Stomach (tissue), 9 donors: ENCODE data around the gene SEMA5A. TPM values are rescaled to one million over a fixed set of nuclear protein-coding genes. Genes with fewer than 3 reads are reported as not detected.

Experiments
- DNase-seq, 2 donors: peaks; one replicate each; pipeline versions ENCODE4 v3.0.0 to v3.0.0-alpha.2; 2013 to 2019
- H3K27ac ChIP-seq, 5 donors: fragments of 200-600 bp in 4 of 5; sonication (generic) in 4 of 5; one replicate each; pipeline ENCODE4 v1.5.1; 2013 to 2019; ENCODE audit warnings: mild to moderate bottlenecking in 1 of 5, moderate library complexity in 1 of 5
- H3K27me3 ChIP-seq, 3 donors: fragments of 200-600 bp; sonication (generic); one replicate each; pipeline ENCODE4 v1.5.1; 2017 to 2019; ENCODE audit warnings: mixed run types in 1 of 3
- H3K36me3 ChIP-seq, 4 donors: fragments of 200-600 bp; sonication (generic); 1 replicate in 3 of 4; 2 replicates in 1 of 4; pipeline ENCODE4 v1.5.1; 2016 to 2019
- H3K4me1 ChIP-seq, 4 donors: fragments of 200-600 bp; sonication (generic); one replicate each; pipeline ENCODE4 v1.5.1; 2016 to 2019
- H3K4me3 ChIP-seq, 4 donors: fragments of 200-600 bp; sonication (generic) in 3 of 4; one replicate each; pipeline ENCODE4 v1.5.1; 2016 to 2019; ENCODE audit warnings: mild to moderate bottlenecking in 1 of 4
- H3K9me3 ChIP-seq, 4 donors: fragments of 200-600 bp; sonication (generic); one replicate each; pipeline ENCODE4 v1.5.1; 2016 to 2019
- EP300 ChIP-seq: sonication (generic); formaldehyde crosslinking; IDR thresholded peaks from one replicate; pipeline ENCODE4 v1.6.1; 2017; ENCODE audit warnings: antibody characterized with exemption
- POLR2A ChIP-seq, 4 donors: fragments of 450-650 bp; IDR thresholded peaks; one replicate each; pipeline ENCODE4 v1.6.1; 2016; ENCODE audit warnings: antibody characterized with exemption in 4 of 4, control low read depth in 2 of 4, mild to moderate bottlenecking in 1 of 4, moderate library complexity in 1 of 4
- POLR2AphosphoS5 ChIP-seq, 3 donors: sonication (generic); formaldehyde crosslinking; IDR thresholded peaks; one replicate each; pipeline ENCODE4 v1.6.1; 2016; ENCODE audit warnings: antibody characterized with exemption in 3 of 3
- WGBS, 5 donors: extraction: QIAGEN DNeasy Blood & Tissue Kit in 3 of 5; methylation state at CpG; one replicate each; pipeline versions ENCODE4 v1.1.5 to v1.1.7; 2013 to 2018; 5-methylcytosine and 5-hydroxymethylcytosine counted together
- intact Hi-C: fragments of 100-400 bp; cut with DNase I; formaldehyde crosslinking; loops from one replicate; pipeline ENCODE4 v1.15.1; 2023; ENCODE audit warnings: low total_unique reads
- polyA plus RNA-seq, 3 donors: library from polyadenylated mRNA; stranded (reverse); fragments of 200-250 nt; gene quantifications; one replicate each; pipeline ENCODE4 v1.2.3, GENCODE V29; 2013
- total RNA-seq, 5 donors: library from RNA; depleted of rRNA; stranded (reverse); fragments of >200 nt; gene quantifications; one replicate each; pipeline versions ENCODE4 v1.1.0 to v1.2.3, GENCODE V29; 2014 to 2016
- TF ChIP-seq, protein P1 (sequence below), 7 experiments: fragments of 450-650 bp in 4 of 7; fragments of 200-600 bp in 3 of 7; sonication (generic) in 3 of 7; IDR thresholded peaks; one replicate each; pipeline ENCODE4 v1.5.1; 2016 to 2019; ENCODE audit warnings: antibody characterized with exemption in 7 of 7, control low read depth in 2 of 7, mild to moderate bottlenecking in 1 of 7
- donor health status: healthy with polysubstance abuse.
- donor health status: Bipolar disorder and iron deficiency.
- donor health status: healthy.

Gene SEMA5A
- total and polyA plus RNA-seq, 8 donors = 0.62 to 26.4 (median 3.2) TPM

DNA sequence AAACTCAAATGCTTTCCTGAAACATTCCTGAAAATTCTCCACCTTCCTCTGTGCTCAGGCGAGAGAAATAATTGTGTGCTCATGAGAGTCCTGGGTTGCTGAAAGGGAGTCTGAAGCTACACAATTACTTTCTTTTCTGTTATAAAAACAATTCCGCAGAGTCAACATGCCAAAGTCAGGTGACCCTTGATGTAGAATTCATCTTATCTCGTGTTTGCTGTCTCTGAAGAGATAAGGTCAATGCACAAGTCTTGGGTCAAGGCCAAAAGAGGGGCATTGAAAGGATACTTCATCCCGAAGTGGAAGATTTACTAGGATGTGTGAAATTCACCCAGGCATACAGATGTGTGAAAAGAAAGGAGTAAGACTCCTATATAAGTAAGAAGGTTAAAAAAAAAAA lies 493.5 kb downstream of the SEMA5A start:
- Histone ChIP-seq H3K36me3 (peaks cover 0 to 3% (median 0%) of the 10 kb centered on the region in 4 donors), H3K27ac (no peak overlapping the region), H3K27me3 (no peaks in the 10 kb centered on the region), H3K9me3 (no peaks in the 10 kb centered on the region), H3K4me1 (no peaks in the 10 kb centered on the region), H3K4me3 (no peak overlapping the region)
- no peak for DNase-seq
- 32 to 43% (median 36%) methylated on average over 4 of the region's 4 CpGs for WGBS, 5 donors
- intact Hi-C loops = no loop called here
- TF ChIP-seq POLR2AphosphoS5 (IDR thresholded peaks at IDR 0.05) (no peak), EP300 (no peak), POLR2A (IDR thresholded peaks at IDR 0.05) (no peak)
- TF ChIP-seq, protein P1, sequence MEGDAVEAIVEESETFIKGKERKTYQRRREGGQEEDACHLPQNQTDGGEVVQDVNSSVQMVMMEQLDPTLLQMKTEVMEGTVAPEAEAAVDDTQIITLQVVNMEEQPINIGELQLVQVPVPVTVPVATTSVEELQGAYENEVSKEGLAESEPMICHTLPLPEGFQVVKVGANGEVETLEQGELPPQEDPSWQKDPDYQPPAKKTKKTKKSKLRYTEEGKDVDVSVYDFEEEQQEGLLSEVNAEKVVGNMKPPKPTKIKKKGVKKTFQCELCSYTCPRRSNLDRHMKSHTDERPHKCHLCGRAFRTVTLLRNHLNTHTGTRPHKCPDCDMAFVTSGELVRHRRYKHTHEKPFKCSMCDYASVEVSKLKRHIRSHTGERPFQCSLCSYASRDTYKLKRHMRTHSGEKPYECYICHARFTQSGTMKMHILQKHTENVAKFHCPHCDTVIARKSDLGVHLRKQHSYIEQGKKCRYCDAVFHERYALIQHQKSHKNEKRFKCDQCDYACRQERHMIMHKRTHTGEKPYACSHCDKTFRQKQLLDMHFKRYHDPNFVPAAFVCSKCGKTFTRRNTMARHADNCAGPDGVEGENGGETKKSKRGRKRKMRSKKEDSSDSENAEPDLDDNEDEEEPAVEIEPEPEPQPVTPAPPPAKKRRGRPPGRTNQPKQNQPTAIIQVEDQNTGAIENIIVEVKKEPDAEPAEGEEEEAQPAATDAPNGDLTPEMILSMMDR (IDR thresholded peaks at IDR 0.05) = no peak

DNA sequence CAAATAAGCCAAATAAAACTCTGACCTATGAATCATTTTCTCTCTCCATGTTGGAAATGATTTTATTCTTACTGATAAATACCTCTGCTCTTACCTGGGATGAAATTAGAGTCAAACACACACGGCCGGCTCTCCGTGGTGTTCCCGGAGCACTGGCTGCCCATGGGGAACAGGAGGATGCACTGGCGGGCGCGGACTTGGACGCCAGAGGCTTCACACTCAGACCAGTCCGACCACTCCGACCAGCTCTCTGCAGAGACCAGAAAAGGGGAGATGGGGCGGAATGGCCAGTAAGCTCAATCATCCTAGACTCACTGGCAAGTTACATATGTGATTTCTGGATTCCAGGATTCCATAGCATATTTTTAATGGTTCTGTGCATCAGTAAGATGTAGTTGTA lies 494.1 kb downstream of the SEMA5A start:
- H3K27me3 ChIP-seq = no peaks in the 10 kb centered on the region
- intact Hi-C loops = no loop called here
- H3K4me1 ChIP-seq = no peaks in the 10 kb centered on the region
- H3K36me3 ChIP-seq = peaks cover 0 to 3% (median 0%) of the 10 kb centered on the region in 4 donors
- WGBS, 5 donors = 86 to 92% (median 89%) methylated on average over 11 of the region's 11 CpGs
- H3K4me3 ChIP-seq = no peak overlapping the region
- H3K9me3 ChIP-seq = no peaks in the 10 kb centered on the region
- no peak overlapping the region for H3K27ac ChIP-seq
- DNase-seq = no peak
- TF ChIP-seq POLR2AphosphoS5 (IDR thresholded peaks at IDR 0.05) (no peak), EP300 (no peak), POLR2A (IDR thresholded peaks at IDR 0.05) (no peak)
- TF ChIP-seq, protein P1 (IDR thresholded peaks at IDR 0.05) = no peak

- TF ChIP-seq POLR2AphosphoS5 (IDR thresholded peaks at IDR 0.05) (no peak), POLR2A (IDR thresholded peaks at IDR 0.05) (no peak), EP300 (no peak)
- TF ChIP-seq, protein P1 (IDR thresholded peaks at IDR 0.05) = no peak
- Histone ChIP-seq H3K4me1 (no peaks in the 10 kb centered on the region), H3K9me3 (no peaks in the 10 kb centered on the region), H3K36me3 (peaks cover 0 to 4% (median 1%) of the 10 kb centered on the region in 4 donors), H3K4me3 (no peak overlapping the region), H3K27ac (no peak overlapping the region), H3K27me3 (no peaks in the 10 kb centered on the region)
- intact Hi-C loops = no loop called here
- 75 to 80% (median 77%) methylated on average over 5 of the region's 5 CpGs for WGBS, 5 donors
- no peak for DNase-seq
These were observed 497.9 kb downstream of the SEMA5A start for GRCh38 chr5:9047932-9048331.

GRCh38 chr5:9046756-9047481 lies 499.0 kb downstream of the SEMA5A start:
- WGBS, 5 donors = 41 to 54% (median 52%) methylated on average over 3 of the region's 3 CpGs
- Histone ChIP-seq H3K4me1 (no peaks in the 10 kb centered on the region), H3K9me3 (no peaks in the 10 kb centered on the region), H3K27ac (no peak overlapping the region), H3K36me3 (peaks cover 0 to 4% (median 1%) of the 10 kb centered on the region in 4 donors), H3K27me3 (no peaks in the 10 kb centered on the region), H3K4me3 (no peak overlapping the region)
- TF ChIP-seq POLR2A (IDR thresholded peaks at IDR 0.05) (no peak), EP300 (no peak), POLR2AphosphoS5 (IDR thresholded peaks at IDR 0.05) (no peak)
- TF ChIP-seq, protein P1 (IDR thresholded peaks at IDR 0.05) = no peak
- intact Hi-C loops = no loop called here
- no peak for DNase-seq
